BE2C (cell line): ENCODE data around the gene CAMK1D.

Source experiments
- DNase-seq: peaks from one replicate; pipeline ENCODE4 v3.0.0-alpha.2; 2020
- H3K27me3 ChIP-seq: fragments of 250-450 bp; sonication (Bioruptor Pico); 2 replicates; pipeline ENCODE4 v1.5.1; 2020; ENCODE audit warnings: mild to moderate bottlenecking
- H3K36me3 ChIP-seq: fragments of 250-450 bp; sonication (Bioruptor Pico); 2 replicates; pipeline ENCODE4 v1.5.1; 2020; ENCODE audit warnings: mild to moderate bottlenecking
- H3K4me1 ChIP-seq: fragments of 250-450 bp; sonication (Bioruptor Pico); 2 replicates; pipeline ENCODE4 v1.5.1; 2020
- H3K4me3 ChIP-seq: 2 replicates; pipeline ENCODE4 v1.5.1; 2011; ENCODE audit warnings: low read depth, low read length
- H3K9me3 ChIP-seq: fragments of 250-450 bp; sonication (Bioruptor Pico); 2 replicates; pipeline ENCODE4 v1.5.1; 2020
- TF ChIP-seq, protein P1 (sequence below): IDR thresholded peaks from 2 replicates; pipeline ENCODE4 v1.5.1; 2012; ENCODE audit warnings: mild to moderate bottlenecking, low read depth, low read length

CAMK1D gene

DNA sequence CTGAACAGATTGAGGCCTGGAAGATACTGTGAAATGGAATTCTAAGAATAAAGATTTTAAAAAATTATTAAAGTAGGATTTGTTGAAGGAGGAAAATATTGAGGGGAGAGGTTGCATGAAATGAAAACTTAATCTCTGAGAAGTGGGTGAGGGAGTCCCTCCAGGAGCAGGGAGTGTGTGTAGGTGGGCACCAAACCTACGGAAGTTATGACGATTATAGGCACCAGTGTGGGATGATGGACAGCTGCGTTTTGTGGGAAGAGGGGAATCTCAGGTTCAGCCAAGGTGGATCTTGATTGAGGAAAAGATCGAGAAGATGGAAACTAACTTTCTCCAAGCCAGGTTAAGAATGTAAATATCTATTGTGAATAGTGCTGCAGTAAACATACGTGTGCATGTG, 405.7 kb downstream of the CAMK1D start:
- TF ChIP-seq, protein P1, sequence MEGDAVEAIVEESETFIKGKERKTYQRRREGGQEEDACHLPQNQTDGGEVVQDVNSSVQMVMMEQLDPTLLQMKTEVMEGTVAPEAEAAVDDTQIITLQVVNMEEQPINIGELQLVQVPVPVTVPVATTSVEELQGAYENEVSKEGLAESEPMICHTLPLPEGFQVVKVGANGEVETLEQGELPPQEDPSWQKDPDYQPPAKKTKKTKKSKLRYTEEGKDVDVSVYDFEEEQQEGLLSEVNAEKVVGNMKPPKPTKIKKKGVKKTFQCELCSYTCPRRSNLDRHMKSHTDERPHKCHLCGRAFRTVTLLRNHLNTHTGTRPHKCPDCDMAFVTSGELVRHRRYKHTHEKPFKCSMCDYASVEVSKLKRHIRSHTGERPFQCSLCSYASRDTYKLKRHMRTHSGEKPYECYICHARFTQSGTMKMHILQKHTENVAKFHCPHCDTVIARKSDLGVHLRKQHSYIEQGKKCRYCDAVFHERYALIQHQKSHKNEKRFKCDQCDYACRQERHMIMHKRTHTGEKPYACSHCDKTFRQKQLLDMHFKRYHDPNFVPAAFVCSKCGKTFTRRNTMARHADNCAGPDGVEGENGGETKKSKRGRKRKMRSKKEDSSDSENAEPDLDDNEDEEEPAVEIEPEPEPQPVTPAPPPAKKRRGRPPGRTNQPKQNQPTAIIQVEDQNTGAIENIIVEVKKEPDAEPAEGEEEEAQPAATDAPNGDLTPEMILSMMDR: no peak
- Histone ChIP-seq H3K4me1 (no peaks in the 10 kb centered on the region), H3K4me3 (no peak overlapping the region), H3K9me3 (no peaks in the 10 kb centered on the region), H3K36me3 (no peaks in the 10 kb centered on the region), H3K27me3 (no peaks in the 10 kb centered on the region)
- no peak for DNase-seq

DNA sequence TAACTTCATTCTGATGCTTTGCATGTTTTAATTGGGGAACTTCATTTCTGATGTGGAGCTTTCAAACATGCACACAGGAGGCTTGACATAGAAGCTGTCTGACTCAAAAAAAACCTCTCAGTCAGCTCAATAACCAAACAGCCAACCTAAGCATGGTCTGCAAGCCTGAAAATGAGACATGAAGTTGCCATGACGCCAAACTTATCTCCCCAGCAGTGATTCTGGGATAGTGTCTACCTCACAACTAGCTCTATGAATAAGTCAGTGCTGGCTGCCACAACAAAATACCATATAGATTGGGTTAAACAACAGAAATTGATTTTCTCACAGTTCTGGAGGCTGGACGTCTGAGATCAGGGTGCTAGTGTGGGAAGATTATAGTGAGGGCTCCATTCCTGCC, 408.0 kb downstream of the CAMK1D start:
- H3K36me3 ChIP-seq: no peaks in the 10 kb centered on the region
- DNase-seq: no peak
- no peaks in the 10 kb centered on the region for H3K4me1 ChIP-seq
- H3K27me3 ChIP-seq: no peaks in the 10 kb centered on the region
- no peak overlapping the region for H3K4me3 ChIP-seq
- H3K9me3 ChIP-seq: no peaks in the 10 kb centered on the region
- TF ChIP-seq, protein P1: no peak

DNA sequence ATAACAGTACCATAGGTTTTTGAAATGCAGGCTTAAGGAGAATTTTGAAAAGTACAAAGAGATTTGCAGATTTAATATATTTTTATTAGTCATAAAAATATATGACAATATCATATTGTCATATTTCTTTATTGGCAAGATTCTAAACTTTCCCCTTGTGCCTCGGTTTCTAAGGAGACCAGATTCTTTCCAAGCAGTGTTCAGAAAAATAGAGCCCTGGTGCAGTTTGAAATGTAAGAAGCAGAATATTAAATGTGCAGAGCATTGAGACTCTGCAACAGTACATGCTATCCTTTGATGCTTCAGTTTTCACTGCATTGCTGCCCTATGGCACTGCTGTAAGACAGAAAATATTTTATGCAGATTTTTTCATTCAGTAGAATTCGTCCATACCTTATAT, 408.9 kb downstream of the CAMK1D start:
- Histone ChIP-seq H3K4me1 (no peaks in the 10 kb centered on the region), H3K36me3 (no peaks in the 10 kb centered on the region), H3K9me3 (no peaks in the 10 kb centered on the region), H3K4me3 (no peak overlapping the region), H3K27me3 (no peaks in the 10 kb centered on the region)
- DNase-seq: no peak
- TF ChIP-seq, protein P1: no peak

DNA sequence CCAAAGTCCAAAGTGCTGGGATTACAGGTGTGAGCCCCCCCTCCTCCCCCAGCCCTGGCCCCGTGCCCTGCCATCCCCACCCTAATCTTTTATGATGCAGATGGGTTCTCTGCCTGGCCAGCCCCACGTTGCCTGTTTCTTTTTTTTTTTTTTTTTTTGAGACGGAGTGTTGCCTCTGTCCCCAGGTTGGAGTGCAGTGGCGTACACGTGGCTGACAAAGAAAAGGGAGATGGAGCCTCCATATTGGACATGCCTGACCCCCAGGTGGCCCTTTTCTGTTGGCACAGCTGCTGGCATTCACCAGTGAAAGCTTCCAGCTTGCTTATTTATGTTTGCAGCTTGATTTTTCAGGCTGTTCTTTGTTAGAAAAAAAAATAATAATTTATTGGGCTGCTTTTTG, 416.9 kb downstream of the CAMK1D start:
- H3K4me3 ChIP-seq: no peak overlapping the region
- TF ChIP-seq, protein P1: no peak
- no peak for DNase-seq

DNA sequence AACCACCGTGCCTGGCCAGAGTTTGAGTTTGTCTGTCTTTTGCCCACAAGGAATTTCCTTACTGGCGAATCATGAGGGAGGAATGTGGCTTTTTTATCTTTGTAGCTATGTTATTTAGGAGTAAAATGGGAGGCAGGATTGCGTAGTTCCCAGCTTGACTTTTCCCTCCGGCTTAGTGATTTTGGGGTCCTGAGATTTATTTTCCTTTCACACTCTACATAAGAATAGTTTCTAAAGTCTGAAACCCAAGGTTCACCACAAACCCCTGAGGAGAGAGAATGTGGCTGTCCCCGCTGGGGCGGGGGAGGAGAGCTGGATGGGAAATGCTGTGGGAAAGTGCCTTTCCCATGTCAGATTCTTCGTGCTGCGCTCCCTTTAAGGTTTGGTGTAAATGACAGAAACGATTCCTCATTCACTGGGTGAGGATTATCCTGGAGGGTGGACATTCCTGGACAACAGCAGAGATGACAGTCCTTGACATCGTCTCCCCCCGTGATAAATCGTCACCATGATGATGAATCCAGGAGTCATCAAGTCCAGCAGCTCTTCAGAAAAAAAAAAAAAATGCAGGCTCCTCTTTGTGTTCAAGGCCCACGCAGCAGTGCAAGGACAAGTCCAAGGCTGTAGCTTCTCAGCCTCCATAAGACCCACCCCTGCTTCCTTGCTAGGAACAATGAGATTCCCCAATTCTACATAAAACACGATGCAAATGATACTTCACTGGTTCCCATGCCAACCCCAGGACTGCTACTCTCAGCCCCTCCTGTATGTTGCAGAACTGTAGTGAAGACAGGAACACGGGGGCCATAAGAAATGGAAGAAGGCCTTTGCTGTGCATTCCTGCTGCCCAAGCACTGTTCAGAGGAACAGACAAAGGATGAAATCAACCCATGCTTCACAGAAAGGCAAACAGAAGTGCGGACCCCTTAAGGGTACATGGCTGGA, 419.1 kb downstream of the CAMK1D start:
- no peak for DNase-seq
- no peak overlapping the region for H3K4me3 ChIP-seq
- no peaks in the 10 kb centered on the region for H3K27me3 ChIP-seq
- TF ChIP-seq, protein P1: no peak
- no peaks in the 10 kb centered on the region for H3K36me3 ChIP-seq
- H3K9me3 ChIP-seq: no peaks in the 10 kb centered on the region
- H3K4me1 ChIP-seq: no peaks in the 10 kb centered on the region

More for the DNA sequence above, 416.9 kb downstream of the CAMK1D start:
- no peaks in the 10 kb centered on the region for H3K4me1 ChIP-seq
- no peaks in the 10 kb centered on the region for H3K36me3 ChIP-seq
- no peaks in the 10 kb centered on the region for H3K27me3 ChIP-seq
- H3K9me3 ChIP-seq: no peaks in the 10 kb centered on the region

DNA sequence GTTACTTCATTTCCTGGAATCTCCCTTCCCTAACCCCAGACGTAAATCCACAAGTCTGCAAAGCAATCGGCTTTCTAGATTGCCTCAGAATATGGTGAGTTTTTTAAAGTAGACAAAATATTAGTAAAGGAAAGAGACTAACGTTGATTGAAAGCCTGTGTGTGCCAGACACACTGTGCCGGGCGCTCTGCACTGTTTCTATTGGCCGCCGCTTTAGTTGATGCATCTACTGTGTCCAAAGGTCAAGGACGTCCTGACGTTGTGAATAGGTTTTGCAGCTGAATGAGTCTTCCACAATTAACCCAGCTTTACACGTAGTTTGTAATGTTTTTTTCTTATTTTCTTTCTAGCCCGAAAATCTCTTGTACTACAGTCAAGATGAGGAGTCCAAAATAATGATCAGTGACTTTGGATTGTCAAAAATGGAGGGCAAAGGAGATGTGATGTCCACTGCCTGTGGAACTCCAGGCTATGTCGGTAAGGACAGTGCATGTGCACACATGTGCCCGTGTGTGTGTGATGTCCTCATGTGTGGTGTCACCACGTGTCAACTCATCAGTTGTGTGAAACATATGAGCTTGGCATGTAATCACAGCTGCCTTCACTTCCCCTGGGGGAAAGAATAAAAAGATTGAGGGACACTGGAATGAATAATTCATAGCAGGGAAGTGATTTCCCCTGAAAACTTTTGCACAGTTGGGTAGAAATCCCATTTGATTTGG, 420.1 kb downstream of the CAMK1D start:
- H3K27me3 ChIP-seq: no peaks in the 10 kb centered on the region
- DNase-seq: no peak

More for the DNA sequence above, 420.1 kb downstream of the CAMK1D start:
- no peaks in the 10 kb centered on the region for H3K36me3 ChIP-seq
- no peaks in the 10 kb centered on the region for H3K9me3 ChIP-seq
- H3K4me3 ChIP-seq: no peak overlapping the region
- H3K4me1 ChIP-seq: no peaks in the 10 kb centered on the region
- TF ChIP-seq, protein P1: no peak
